Body of pancreas (tissue), 4 donors: Measurements from ENCODE around the gene PFDN1. TPM values are rescaled to one million over a fixed set of nuclear protein-coding genes. Genes with fewer than 3 reads are reported as not detected.

Experiments used
- ATAC-seq: fragments of 150-250 bp; one replicate; pipeline ENCODE4 v1.9.1; 2016
- DNase-seq, 4 donors: peaks; one replicate each; pipeline ENCODE4 v3.0.0-alpha.2; 2019
- H3K27ac ChIP-seq, 4 donors: fragments of 200-600 bp; sonication (generic); 1 replicate in 3 of 4; 2 replicates in 1 of 4; pipeline versions ENCODE4 v1.5.1 to v1.6.1; 2016 to 2019; ENCODE audit warnings: mild to moderate bottlenecking in 1 of 4, mixed read lengths in 1 of 4, moderate library complexity in 1 of 4
- H3K27me3 ChIP-seq, 2 donors: fragments of 200-600 bp; sonication (generic); one replicate each; pipeline ENCODE4 v1.6.0; 2016; ENCODE audit warnings: mild to moderate bottlenecking in 1 of 2
- H3K36me3 ChIP-seq, 2 donors: fragments of 200-600 bp; sonication (generic); replicated peaks in 1 of 2; 2 replicates each; pipeline ENCODE4 v1.5.1; 2016; ENCODE audit warnings: low read depth in 2 of 2; ENCODE audit not compliant: insufficient read depth in 1 of 2
- H3K4me1 ChIP-seq: fragments of 200-600 bp; sonication (generic); one replicate; pipeline ENCODE4 v1.6.0; 2016
- H3K4me3 ChIP-seq, 2 donors: fragments of 200-600 bp; sonication (generic); 1 replicate in 1 of 2; 2 replicates in 1 of 2; pipeline ENCODE4 v1.5.1; 2016 to 2019
- H3K9me3 ChIP-seq, 3 donors: fragments of 200-600 bp; sonication (generic); 1 replicate in 2 of 3; 2 replicates in 1 of 3; pipeline ENCODE4 v1.5.1; 2016
- CTCF ChIP-seq, 7 experiments: fragments of 450-650 bp in 4 of 7; fragments of 200-600 bp in 3 of 7; sonication (generic) in 3 of 7; IDR thresholded peaks; one replicate each; pipeline ENCODE4 v1.5.1; 2016 to 2019; ENCODE audit warnings: antibody characterized with exemption in 7 of 7
- POLR2A ChIP-seq, 3 donors: fragments of 450-650 bp; IDR thresholded peaks; one replicate each; pipeline ENCODE4 v1.6.1; 2016; ENCODE audit warnings: antibody characterized with exemption in 3 of 3, mild to moderate bottlenecking in 2 of 3
- WGBS, 2 donors: methylation state at CpG; one replicate each; pipeline ENCODE4 v1.1.5; 2017; 5-methylcytosine and 5-hydroxymethylcytosine counted together
- intact Hi-C: fragments of 100-400 bp; cut with DNase I; formaldehyde crosslinking; loops from one replicate; pipeline ENCODE4 v1.15.1; 2023
- total RNA-seq, 2 donors: library from RNA; depleted of rRNA; stranded (reverse); fragments of >200 nt; gene quantifications; one replicate each; pipeline ENCODE4 v1.1.0, GENCODE V29; 2016

Gene PFDN1
- total RNA-seq, 2 donors from 2014 or later = 37.6 to 54.1 TPM

DNA sequence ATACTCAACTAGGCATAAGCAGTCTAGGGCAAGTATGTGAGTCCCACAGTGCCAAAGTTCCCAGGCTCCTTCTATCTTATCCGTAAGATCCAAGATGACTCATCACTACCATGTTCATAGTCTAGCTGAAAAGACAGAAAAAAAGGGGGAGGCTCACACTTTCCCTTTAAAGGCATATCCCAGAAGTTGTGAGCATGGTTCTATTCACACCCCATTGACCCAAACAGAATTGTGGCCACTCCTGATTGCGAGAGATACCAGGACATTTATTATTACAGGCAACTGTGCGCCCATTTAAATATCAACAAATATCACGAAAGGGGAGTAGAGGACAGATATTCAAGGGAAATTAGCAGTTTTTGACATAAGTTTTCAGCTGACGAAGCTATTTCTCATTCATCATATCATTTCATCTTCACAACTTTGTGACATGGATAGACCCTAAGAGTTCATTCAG, 8.1 kb upstream of the PFDN1 start:
- Histone ChIP-seq H3K9me3 (no peaks in the 10 kb centered on the region), H3K4me3 (no peak overlapping the region), H3K36me3 (no peaks in the 10 kb centered on the region), H3K27me3 (no peaks in the 10 kb centered on the region), H3K27ac (no peak overlapping the region), H3K4me1 (no peaks in the 10 kb centered on the region)
- TF ChIP-seq CTCF (IDR thresholded peaks at IDR 0.05) = no peak
- no peak for TF ChIP-seq POLR2A (IDR thresholded peaks at IDR 0.05)
- no peak for DNase-seq
- 70 to 78% methylated on average over 5 of the region's 5 CpGs for WGBS, 2 donors
- ATAC-seq = no peak
- intact Hi-C loops = no loop called here

DNA sequence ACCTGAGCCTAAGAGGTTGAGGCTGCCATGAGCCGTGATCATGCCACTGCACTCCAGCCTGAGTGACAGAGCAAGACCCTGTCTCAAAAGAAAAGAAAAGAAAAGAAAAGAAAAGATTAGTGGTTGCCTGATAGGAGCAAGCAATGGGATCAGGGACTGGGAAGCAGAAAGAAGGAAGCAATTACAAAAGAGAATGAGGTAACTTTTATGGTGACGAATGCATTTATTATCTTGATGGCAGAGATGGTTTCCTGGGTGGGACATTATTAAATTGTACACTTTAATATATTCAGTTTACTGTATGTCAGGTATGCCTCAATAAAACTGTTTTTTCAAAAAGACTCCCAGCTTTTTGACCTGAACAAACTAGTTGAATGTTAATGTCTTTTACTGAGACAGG, 7.5 kb upstream of the PFDN1 start:
- Histone ChIP-seq H3K4me1 (no peaks in the 10 kb centered on the region), H3K27ac (no peak overlapping the region), H3K4me3 (no peak overlapping the region), H3K9me3 (no peaks in the 10 kb centered on the region), H3K27me3 (no peaks in the 10 kb centered on the region), H3K36me3 (no peaks in the 10 kb centered on the region)
- TF ChIP-seq POLR2A (IDR thresholded peaks at IDR 0.05) (no peak), CTCF (IDR thresholded peaks at IDR 0.05) (no peak)
- no peak for ATAC-seq
- no peak for DNase-seq
- WGBS, 2 donors = 66% methylated on average over 2 of the region's 2 CpGs
- intact Hi-C loops = no loop called here

DNA sequence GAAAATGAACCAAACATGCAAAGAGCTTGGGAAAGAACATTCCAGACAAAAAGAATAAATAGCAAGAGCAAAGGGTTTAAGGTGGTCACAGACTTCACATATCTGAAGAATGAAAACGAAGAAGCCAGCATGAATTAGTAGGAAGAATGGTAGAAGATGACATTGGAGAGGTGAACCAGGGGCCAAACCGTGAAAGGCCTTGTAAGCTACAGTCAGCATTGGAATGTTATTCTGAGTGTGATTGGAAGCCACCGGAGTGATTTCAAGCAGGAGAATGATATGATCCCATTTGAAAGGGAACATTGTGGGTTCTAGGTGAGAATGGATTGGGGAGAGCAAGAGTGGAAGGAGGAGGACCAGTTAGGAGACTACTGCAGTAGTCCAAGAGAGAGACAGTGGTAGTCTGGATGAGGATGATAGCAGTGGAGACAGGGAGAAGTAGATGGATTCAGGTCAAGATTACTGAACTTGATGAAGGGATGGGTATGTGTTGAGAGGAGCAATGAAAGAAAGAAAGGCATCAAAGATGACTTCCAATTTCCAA, 6.9 kb upstream of the PFDN1 start:
- intact Hi-C loops = no loop called here
- H3K27ac ChIP-seq = no peak overlapping the region
- H3K27me3 ChIP-seq = no peaks in the 10 kb centered on the region
- WGBS, 2 donors = 77 to 81% methylated on average over 3 of the region's 3 CpGs
- no peak overlapping the region for H3K4me3 ChIP-seq
- DNase-seq = no peak
- no peaks in the 10 kb centered on the region for H3K4me1 ChIP-seq
- ATAC-seq = no peak
- no peaks in the 10 kb centered on the region for H3K36me3 ChIP-seq
- no peak for TF ChIP-seq POLR2A (IDR thresholded peaks at IDR 0.05)
- no peak for TF ChIP-seq CTCF (IDR thresholded peaks at IDR 0.05)
- no peaks in the 10 kb centered on the region for H3K9me3 ChIP-seq

DNA sequence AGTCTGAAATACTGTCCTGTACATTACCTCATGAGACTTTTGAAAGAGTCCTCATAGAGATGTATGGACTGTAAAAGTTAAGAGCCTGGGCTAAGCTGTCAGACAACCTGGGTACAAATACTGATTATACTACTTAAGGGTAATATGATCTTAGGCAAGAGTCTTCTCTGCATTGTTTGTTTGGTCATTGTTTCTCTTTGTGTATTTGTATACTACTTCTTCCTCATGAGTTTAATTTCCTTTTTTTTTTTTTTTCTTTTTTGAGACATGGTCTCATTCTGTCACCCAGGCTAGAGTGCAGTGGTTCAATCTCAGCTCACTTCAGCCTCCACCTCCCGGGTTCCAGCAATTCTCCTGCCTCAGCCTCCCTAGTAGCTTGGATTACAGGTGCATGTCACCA, 2.6 kb upstream of the PFDN1 start:
- 68 to 69% methylated on average over 1 of the region's 1 CpG for WGBS, 2 donors
- DNase-seq (no peak), ATAC-seq (no peak)
- Histone ChIP-seq H3K4me3 (no peak overlapping the region), H3K27me3 (no peaks in the 10 kb centered on the region), H3K27ac (no peak overlapping the region), H3K36me3 (no peaks in the 10 kb centered on the region), H3K4me1 (peaks cover 11% of the 10 kb centered on the region), H3K9me3 (no peaks in the 10 kb centered on the region)
- TF ChIP-seq CTCF (IDR thresholded peaks at IDR 0.05) (no peak), POLR2A (IDR thresholded peaks at IDR 0.05) (no peak)
- intact Hi-C loops = no loop called here

DNA sequence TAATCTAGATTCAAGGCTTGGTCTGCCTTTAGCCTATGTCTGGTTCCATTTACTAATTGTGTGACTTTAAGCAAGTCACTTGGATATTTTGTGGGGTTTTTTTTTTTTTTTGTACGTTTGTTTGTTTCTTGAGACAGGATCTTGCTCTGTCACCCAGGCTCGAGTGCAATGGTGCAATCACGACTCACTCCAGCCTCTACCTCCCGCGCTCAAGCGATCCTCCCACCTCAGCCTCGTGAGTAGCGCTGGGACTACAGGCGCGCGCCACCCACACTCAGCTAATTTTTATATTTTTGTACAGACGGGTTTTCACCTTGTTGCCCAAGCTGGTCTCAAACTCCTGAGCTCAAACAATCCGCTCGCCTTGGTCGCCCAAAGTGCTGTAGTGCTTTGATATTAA, 1.1 kb upstream of the PFDN1 start:
- no peak for DNase-seq
- WGBS, 2 donors = 76 to 86% methylated on average over 15 of the region's 15 CpGs
- Histone ChIP-seq H3K27me3 (no peaks in the 10 kb centered on the region), H3K27ac (no peak overlapping the region), H3K4me3 (no peak overlapping the region), H3K36me3 (no peaks in the 10 kb centered on the region), H3K9me3 (no peaks in the 10 kb centered on the region), H3K4me1 (peaks cover 13% of the 10 kb centered on the region)
- TF ChIP-seq CTCF (IDR thresholded peaks at IDR 0.05) (no peak), POLR2A (IDR thresholded peaks at IDR 0.05) (no peak)
- ATAC-seq = no peak
- intact Hi-C loops = no loop called here
